HCT116 (cell line): ENCODE results near the gene TMPO. TPM values are rescaled to one million over a fixed set of nuclear protein-coding genes. Genes with fewer than 3 reads are reported as not detected.

Experiments used
- ATAC-seq: fragments of 200-7000 bp; cut with Tn5 transposase; 2 replicates; pipeline ENCODE4 v1.9.1; 2020; ENCODE audit warnings: mild to moderate bottlenecking, moderate library complexity
- BruUV-seq: library from RNA; stranded (reverse); fragments of 400-500 nt; replicated peaks from 2 replicates; lab custom pipeline; 2021; lab: Mats Ljungman, UMichigan
- CTCF ChIA-PET: fragments of 300-600 bp; sonication (Branson Sonifier 250); formaldehyde crosslinking; loops from one replicate; lab custom pipeline; 2021; ENCODE audit warnings: antibody characterized with exemption; lab: Charles Lee
- POLR2A ChIA-PET: fragments of 300-600, 350-600 bp; sonication (Branson Sonifier 250); formaldehyde crosslinking; loops from one replicate; lab custom pipeline; 2021; ENCODE audit warnings: antibody characterized with exemption; lab: Charles Lee
- RAD21 ChIA-PET, 2 experiments: fragments of 300-600 bp; sonication (Branson Sonifier 250); formaldehyde crosslinking; loops; one replicate each; lab custom pipeline; 2023; ENCODE audit warnings: low total read pairs in 2 of 2; ENCODE audit not compliant: uncharacterized antibody in 2 of 2, unreplicated experiment in 2 of 2, low non-redundant PET in 1 of 2; lab: Charles Lee
- DNase-seq: peaks from one replicate; pipeline ENCODE4 v3.0.0-alpha.2; 2010; ENCODE audit warnings: low read depth, low spot score
- H2AFZ ChIP-seq: fragments of 200-600 bp; shearing (Covaris generic), sonication (generic); 2 replicates; pipeline ENCODE4 v1.6.1; 2017; ENCODE audit warnings: low read depth, mixed run types, mixed read lengths, antibody characterized with exemption, low read length; ENCODE audit not compliant: poor library complexity, severe bottlenecking
- H3K27ac ChIP-seq: 2 replicates; pipeline ENCODE4 v1.5.1; 2012; ENCODE audit warnings: low read depth, low read length
- H3K27me3 ChIP-seq: fragments of 200-600 bp; sonication (generic); 2 replicates; pipeline ENCODE4 v1.6.1; 2016; ENCODE audit warnings: mixed run types, low read length, mixed read lengths; ENCODE audit not compliant: insufficient read depth
- H3K36me3 ChIP-seq, 2 experiments: fragments of 200-500 bp in 1 of 2; fragments of 200-600 bp in 1 of 2; sonication (Bioruptor generic) in 1 of 2; sonication (generic) in 1 of 2; 2 replicates each; pipeline versions ENCODE4 v1.5.1 to v1.6.1; 2014 to 2016; ENCODE audit warnings: low read length in 2 of 2, inconsistent platforms in 1 of 2, mixed read lengths in 1 of 2, mixed run types in 1 of 2; ENCODE audit not compliant: insufficient read depth in 2 of 2, control insufficient read depth in 1 of 2
- H3K4me1 ChIP-seq, 2 experiments: fragments of 200-600 bp in 1 of 2; sonication (generic) in 1 of 2; 2 replicates each; pipeline versions ENCODE4 v1.5.1 to v1.6.1; 2012 to 2017; ENCODE audit warnings: low read length in 2 of 2, inconsistent platforms in 1 of 2, mild to moderate bottlenecking in 1 of 2, mixed read lengths in 1 of 2, mixed run types in 1 of 2, moderate library complexity in 1 of 2; ENCODE audit not compliant: insufficient read depth in 2 of 2, control insufficient read depth in 1 of 2
- H3K4me2 ChIP-seq: fragments of 200-600 bp; sonication (generic); 2 replicates; pipeline ENCODE4 v1.6.1; 2017; ENCODE audit warnings: mixed run types, low read length, mixed read lengths
- H3K4me3 ChIP-seq, 2 experiments: fragments of 200-600 bp in 1 of 2; sonication (generic) in 1 of 2; replicated peaks in 1 of 2; 2 replicates each; pipeline ENCODE4 v1.5.1; 2011 to 2016; ENCODE audit warnings: low read length in 2 of 2, control low read depth in 1 of 2, low read depth in 1 of 2, mild to moderate bottlenecking in 1 of 2, mixed read lengths in 1 of 2, mixed run types in 1 of 2
- H3K79me2 ChIP-seq: fragments of 200-600 bp; sonication (generic); 2 replicates; pipeline ENCODE4 v1.6.1; 2017; ENCODE audit warnings: mild to moderate bottlenecking, mixed run types, low read length, moderate library complexity, mixed read lengths; ENCODE audit not compliant: insufficient read depth
- H3K9ac ChIP-seq: fragments of 200-600 bp; sonication (generic); 2 replicates; pipeline ENCODE4 v1.6.1; 2016; ENCODE audit warnings: low read length, mixed read lengths
- H3K9me2 ChIP-seq: fragments of 200-600 bp; sonication (generic), shearing (Covaris generic); 2 replicates; pipeline ENCODE4 v1.6.1; 2017; ENCODE audit warnings: mixed run types, mild to moderate bottlenecking, moderate library complexity; ENCODE audit not compliant: insufficient read depth
- H3K9me3 ChIP-seq, 2 experiments: fragments of 200-500 bp in 1 of 2; fragments of 200-600 bp in 1 of 2; sonication (Bioruptor generic) in 1 of 2; sonication (generic) in 1 of 2; 2 replicates each; pipeline ENCODE4 v1.6.1; 2014 to 2017; ENCODE audit warnings: low read length in 2 of 2, mixed read lengths in 2 of 2, inconsistent platforms in 1 of 2, low read depth in 1 of 2, mild to moderate bottlenecking in 1 of 2, mixed run types in 1 of 2, moderate library complexity in 1 of 2; ENCODE audit not compliant: control insufficient read depth in 1 of 2, insufficient read depth in 1 of 2
- H4K20me1 ChIP-seq: fragments of 200-600 bp; sonication (generic), shearing (Covaris generic); 2 replicates; pipeline ENCODE4 v1.6.1; 2017; ENCODE audit warnings: mixed run types, mild to moderate bottlenecking, moderate library complexity; ENCODE audit not compliant: insufficient read depth
- ATF3 ChIP-seq: IDR thresholded peaks from 2 replicates; pipeline ENCODE4 v1.6.1; 2012
- CBX3 ChIP-seq: IDR thresholded peaks from 2 replicates; pipeline ENCODE4 v1.6.1; 2012; ENCODE audit warnings: low read depth
- CEBPB ChIP-seq: IDR thresholded peaks from 2 replicates; pipeline ENCODE4 v1.6.1; 2012; ENCODE audit warnings: low read depth
- EGR1 ChIP-seq: IDR thresholded peaks from 2 replicates; pipeline ENCODE4 v1.6.1; 2012; ENCODE audit warnings: low read depth
- ELF1 ChIP-seq: IDR thresholded peaks from 2 replicates; pipeline ENCODE4 v1.6.1; 2012; ENCODE audit warnings: low read depth, borderline replicate concordance
- EZH2 ChIP-seq: fragments of 200-600 bp; sonication (generic); IDR thresholded peaks from 2 replicates; pipeline ENCODE4 v1.6.1; 2017; ENCODE audit warnings: antibody characterized with exemption, mixed run types
- EZH2phosphoT487 ChIP-seq: fragments of 200-600 bp; IDR thresholded peaks from 2 replicates; pipeline ENCODE4 v1.6.1; 2018; ENCODE audit warnings: antibody characterized with exemption, borderline replicate concordance
- FOSL1 ChIP-seq: IDR thresholded peaks from 2 replicates; pipeline ENCODE4 v1.6.1; 2012; ENCODE audit warnings: low read depth
- POLR2A ChIP-seq: IDR thresholded peaks from 2 replicates; pipeline ENCODE4 v1.7.0; 2011; ENCODE audit warnings: borderline replicate concordance; ENCODE audit not compliant: insufficient read depth, insufficient read length; ENCODE audit errors: extremely low read depth
- POLR2AphosphoS5 ChIP-seq: IDR thresholded peaks from 2 replicates; pipeline ENCODE4 v1.6.1; 2011; ENCODE audit warnings: mild to moderate bottlenecking, low read depth, low read length, moderate library complexity
- RAD21 ChIP-seq: IDR thresholded peaks from 2 replicates; pipeline ENCODE4 v1.6.1; 2012; ENCODE audit warnings: low read depth, mild to moderate bottlenecking
- REST ChIP-seq: IDR thresholded peaks from 2 replicates; pipeline ENCODE4 v1.6.1; 2012; ENCODE audit warnings: low read depth
- SIN3A ChIP-seq: IDR thresholded peaks from 2 replicates; pipeline ENCODE4 v1.6.1; 2012; ENCODE audit warnings: low read depth
- SP1 ChIP-seq: IDR thresholded peaks from 2 replicates; pipeline ENCODE4 v1.6.1; 2012; ENCODE audit warnings: low read depth
- SRF ChIP-seq: IDR thresholded peaks from 2 replicates; pipeline ENCODE4 v1.6.1; 2012; ENCODE audit warnings: low read depth
- TCF7L2 ChIP-seq: IDR thresholded peaks from 2 replicates; pipeline ENCODE4 v1.7.0; 2011; ENCODE audit warnings: borderline replicate concordance, inconsistent platforms; ENCODE audit not compliant: insufficient read depth, insufficient read length; ENCODE audit errors: extremely low read depth
- YY1 ChIP-seq: IDR thresholded peaks from 2 replicates; pipeline ENCODE4 v1.6.1; 2011; ENCODE audit warnings: low read length, low read depth, moderate library complexity, mild to moderate bottlenecking; ENCODE audit not compliant: insufficient replicate concordance; ENCODE audit errors: extremely low read depth
- intact Hi-C: fragments of 100-400 bp; cut with micrococcal nuclease; formaldehyde crosslinking; loops from 2 replicates; pipeline ENCODE4 v1.10.0; 2022
- total RNA-seq: library from RNA; stranded (reverse); gene quantifications from one replicate; pipeline ENCODE4 v1.2.1, GENCODE V29; 2021; ENCODE audit not compliant: unreplicated experiment

Gene TMPO
- total RNA-seq, 1 experiment from 2014 or later, result 207 TPM

- intact Hi-C loops, result loop anchor here (5.0 kb wide), 2 partner anchors 38 to 108 kb away; no protein-coding TSS in a partner anchor
- no peak overlapping the region for H3K4me3 ChIP-seq
- peaks cover 21% of the 10 kb centered on the region; the same call in 1 of the 2 replicates for H4K20me1 ChIP-seq
- H3K9ac ChIP-seq, result no peak overlapping the region
- CTCF ChIA-PET, result no interaction called here
- no TSS peak for BruUV-seq
- H3K9me2 ChIP-seq, result no peaks in the 10 kb centered on the region
- no peak for DNase-seq
- POLR2A ChIA-PET, result no interaction called here
- H3K27me3 ChIP-seq, result no peaks in the 10 kb centered on the region
- H3K4me2 ChIP-seq, result no peak overlapping the region
- peaks cover 43 to 67% of the 10 kb centered on the region in 2 experiments for H3K36me3 ChIP-seq
- H3K9me3 ChIP-seq, result no peaks in the 10 kb centered on the region
- ATAC-seq, result no peak
- peaks cover 98% of the 10 kb centered on the region for H3K79me2 ChIP-seq
- RAD21 ChIA-PET, result no interaction called here
- TF ChIP-seq TCF7L2 (no peak), EZH2 (no peak), CEBPB (no peak), POLR2A (no peak), POLR2AphosphoS5 (no peak)
- TF ChIP-seq, all 23 proteins: peak for 0
- no peak overlapping the region for H3K27ac ChIP-seq
- H2AFZ ChIP-seq, result no peak overlapping the region
- no peaks in the 10 kb centered on the region for H3K4me1 ChIP-seq
Measured at GRCh38 chr12:98530068-98530467, 14.7 kb downstream of the TMPO start.

- intact Hi-C loops, result loop anchor here (2.0 to 5.0 kb wide), 3 partner anchors 40 to 466 kb away; no protein-coding TSS in a partner anchor
- H3K36me3 ChIP-seq, result peaks cover 56 to 73% of the 10 kb centered on the region in 2 experiments
- H3K27ac ChIP-seq, result no peak overlapping the region
- no peaks in the 10 kb centered on the region for H3K9me3 ChIP-seq
- H3K4me1 ChIP-seq, result no peaks in the 10 kb centered on the region
- H4K20me1 ChIP-seq, result peaks cover 23% of the 10 kb centered on the region; the same call in 1 of the 2 replicates
- BruUV-seq, result no TSS peak
- CTCF ChIA-PET, result interaction anchor here (0.7 to 1.3 kb wide), 14 partner anchors 11 to 288 kb away, joined by 3 to 16 read pairs (median 4); partner anchors contain the start of gene TMPO
- no peak overlapping the region for H2AFZ ChIP-seq
- no peaks in the 10 kb centered on the region for H3K9me2 ChIP-seq
- peaks cover 98% of the 10 kb centered on the region for H3K79me2 ChIP-seq
- peak; percentile 60 for DNase-seq
- H3K9ac ChIP-seq, result no peak overlapping the region
- RAD21 ChIA-PET, result no interaction called here
- ATAC-seq, result peak; percentile 87
- no peak overlapping the region for H3K4me2 ChIP-seq
- H3K27me3 ChIP-seq, result no peaks in the 10 kb centered on the region
- POLR2A ChIA-PET, result no interaction called here
- no peak overlapping the region for H3K4me3 ChIP-seq
- TF ChIP-seq YY1 (no peak), EGR1 (no peak), FOSL1 (no peak), SIN3A (no peak), POLR2A (no peak), CBX3 (no peak), TCF7L2 (no peak), SRF (no peak), ATF3 (no peak), EZH2phosphoT487 (no peak), REST (no peak), ELF1 (no peak), SP1 (no peak), RAD21 (peak; percentile 48), EZH2 (no peak), POLR2AphosphoS5 (peak; percentile 15; the same call in 1 of the 2 replicates)
Measured at GRCh38 chr12:98532687-98533304, 17.4 kb downstream of the TMPO start.
